Mesenchymal stem cell (in vitro differentiated cells and primary cell): ENCODE results near the gene PPP1R14B.

ENCODE experiments used
- DNase-seq: peaks from one replicate; pipeline ENCODE4 v3.0.0-alpha.2; 2013
- H2AFZ ChIP-seq: one replicate; pipeline ENCODE4 v1.6.1; 2013; ENCODE audit warnings: low read depth, mild to moderate bottlenecking, control low read depth, inconsistent platforms, low read length, moderate library complexity
- H2AK5ac ChIP-seq: 2 replicates; pipeline ENCODE4 v1.6.1; 2013; ENCODE audit warnings: low read length, moderate library complexity, mild to moderate bottlenecking, inconsistent platforms; ENCODE audit not compliant: severe bottlenecking
- H2BK120ac ChIP-seq: one replicate; pipeline ENCODE4 v1.6.1; 2013; ENCODE audit warnings: low read depth, mild to moderate bottlenecking, inconsistent platforms, low read length, moderate library complexity
- H2BK12ac ChIP-seq, 2 experiments: one replicate each; pipeline ENCODE4 v1.6.1; 2013; ENCODE audit warnings: inconsistent platforms in 2 of 2, low read length in 2 of 2, mild to moderate bottlenecking in 2 of 2, moderate library complexity in 2 of 2, control low read depth in 1 of 2
- H2BK15ac ChIP-seq: one replicate; pipeline ENCODE4 v1.6.1; 2013; ENCODE audit warnings: mild to moderate bottlenecking, low read depth, inconsistent platforms; ENCODE audit not compliant: poor library complexity, severe bottlenecking
- H2BK5ac ChIP-seq: 2 replicates; pipeline ENCODE4 v1.6.1; 2013; ENCODE audit warnings: low read depth, mild to moderate bottlenecking, low read length, control low read depth, inconsistent platforms; ENCODE audit not compliant: poor library complexity, severe bottlenecking
- H3K14ac ChIP-seq, 2 experiments: one replicate each; pipeline ENCODE4 v1.6.1; 2013; ENCODE audit warnings: inconsistent platforms in 2 of 2, low read length in 2 of 2, control low read depth in 1 of 2, mild to moderate bottlenecking in 1 of 2, moderate library complexity in 1 of 2
- H3K18ac ChIP-seq, 2 experiments: one replicate each; pipeline ENCODE4 v1.6.1; 2013; ENCODE audit warnings: inconsistent platforms in 2 of 2, low read length in 2 of 2, control low read depth in 1 of 2, low read depth in 1 of 2, mild to moderate bottlenecking in 1 of 2
- H3K23ac ChIP-seq, 2 experiments: one replicate each; pipeline ENCODE4 v1.6.1; 2013; ENCODE audit warnings: inconsistent platforms in 2 of 2, low read length in 2 of 2, mild to moderate bottlenecking in 2 of 2, moderate library complexity in 2 of 2, control low read depth in 1 of 2
- H3K27ac ChIP-seq: 2 replicates; pipeline ENCODE4 v1.5.1; 2013; ENCODE audit warnings: mild to moderate bottlenecking, moderate library complexity, low read length, control low read depth, inconsistent platforms; ENCODE audit not compliant: poor library complexity, severe bottlenecking
- H3K27me3 ChIP-seq, 2 experiments: 2 replicates each; pipeline versions ENCODE4 v1.6.1 to v1.7.0; 2013; ENCODE audit warnings: low read length in 2 of 2, mild to moderate bottlenecking in 2 of 2, moderate library complexity in 2 of 2, control low read depth in 1 of 2, inconsistent platforms in 1 of 2; ENCODE audit not compliant: control insufficient read depth in 1 of 2, insufficient read depth in 1 of 2
- H3K36me3 ChIP-seq, 2 experiments: 2 replicates each; pipeline versions ENCODE4 v1.6.1 to v1.7.0; 2013; ENCODE audit warnings: low read length in 2 of 2, control low read depth in 1 of 2, inconsistent platforms in 1 of 2, low read depth in 1 of 2, mild to moderate bottlenecking in 1 of 2; ENCODE audit not compliant: insufficient read depth in 2 of 2, control insufficient read depth in 1 of 2
- H3K4ac ChIP-seq, 2 experiments: one replicate each; pipeline ENCODE4 v1.6.1; 2013; ENCODE audit warnings: inconsistent platforms in 2 of 2, low read length in 2 of 2, mild to moderate bottlenecking in 2 of 2, moderate library complexity in 2 of 2, control low read depth in 1 of 2, low read depth in 1 of 2
- H3K4me1 ChIP-seq: 2 replicates; pipeline ENCODE4 v1.6.1; 2013; ENCODE audit warnings: low read depth, low read length, control low read depth; ENCODE audit not compliant: control insufficient read depth, insufficient read depth
- H3K4me2 ChIP-seq: 2 replicates; pipeline ENCODE4 v1.6.1; 2013; ENCODE audit warnings: low read length, mild to moderate bottlenecking, inconsistent platforms; ENCODE audit not compliant: poor library complexity, severe bottlenecking
- H3K4me3 ChIP-seq, 2 experiments: 2 replicates each; pipeline versions ENCODE4 v1.5.1 to v1.7.0; 2013; ENCODE audit warnings: low read length in 2 of 2, mild to moderate bottlenecking in 2 of 2, control low read depth in 1 of 2, low read depth in 1 of 2; ENCODE audit not compliant: insufficient read depth in 1 of 2
- H3K79me1 ChIP-seq: replicated peaks from 2 replicates; pipeline ENCODE4 v1.6.1; 2013; ENCODE audit warnings: mild to moderate bottlenecking, control low read depth, low read length, inconsistent platforms; ENCODE audit not compliant: poor library complexity, severe bottlenecking
- H3K9ac ChIP-seq: 2 replicates; pipeline ENCODE4 v1.7.0; 2013; ENCODE audit warnings: mild to moderate bottlenecking, low read length, moderate library complexity
- H3K9me3 ChIP-seq: 2 replicates; pipeline ENCODE4 v1.7.0; 2013; ENCODE audit warnings: mild to moderate bottlenecking, low read length; ENCODE audit not compliant: control insufficient read depth
- H4K8ac ChIP-seq: one replicate; pipeline ENCODE4 v1.6.1; 2013; ENCODE audit warnings: inconsistent platforms, mild to moderate bottlenecking, low read length, moderate library complexity
- H4K91ac ChIP-seq: one replicate; pipeline ENCODE4 v1.6.1; 2013; ENCODE audit warnings: mild to moderate bottlenecking, low read length, inconsistent platforms
- WGBS: methylation state at CpG from one replicate; pipeline ENCODE4 v1.1.7; 2013; ENCODE audit warnings: mixed read lengths; 5-methylcytosine and 5-hydroxymethylcytosine counted together

PPP1R14B gene

GRCh38 chr11:64207256-64208085 lies 39.3 kb downstream of the PPP1R14B start:
- Histone ChIP-seq H3K79me1 (peaks cover 12% of the 10 kb centered on the region), H4K91ac (peak overlapping the region; percentile 97), H3K27me3 (no peaks in the 10 kb centered on the region), H4K8ac (peak overlapping the region; percentile 98), H3K4me3 (peak overlapping the region in 1 of 2 experiments; percentile 65), H3K9me3 (no peaks in the 10 kb centered on the region), H2AK5ac (peak overlapping the region; percentile 54), H3K4ac (peak overlapping the region; percentile 77 to 81), H3K4me1 (peaks cover 31% of the 10 kb centered on the region), H2AFZ (peak overlapping the region; percentile 66), H2BK120ac (peak overlapping the region; percentile 77), H3K9ac (peak overlapping the region; percentile 70), H3K27ac (peak overlapping the region; percentile 62), H3K4me2 (no peak overlapping the region), H3K36me3 (peaks cover 46 to 73% of the 10 kb centered on the region in 2 experiments), H3K14ac (peak overlapping the region in 1 of 2 experiments; percentile 91), H2BK5ac (no peak overlapping the region), H2BK15ac (peak overlapping the region; percentile 87), H3K18ac (peak overlapping the region; percentile 85 to 97), H2BK12ac (peak overlapping the region; percentile 75 to 78), H3K23ac (no peak overlapping the region)
- peak; percentile 81 for DNase-seq
- WGBS = 53% methylated on average over 26 of the region's 30 CpGs

- no peaks in the 10 kb centered on the region for H3K9me3 ChIP-seq
- H2AFZ ChIP-seq = no peak within 1 kb of the TSS
- H3K27me3 ChIP-seq = no peaks in the 10 kb centered on the region
- peak within 1 kb of the TSS; percentile 85 to 97 for H3K18ac ChIP-seq
- peak within 1 kb of the TSS; percentile 64 for H2BK120ac ChIP-seq
- peak within 1 kb of the TSS; percentile 56 to 66 for H3K4ac ChIP-seq
- H3K23ac ChIP-seq = no peak within 1 kb of the TSS
- peaks cover 12% of the 10 kb centered on the region for H3K79me1 ChIP-seq
- peak within 1 kb of the TSS; percentile 87 for H2BK15ac ChIP-seq
- H2BK5ac ChIP-seq = no peak within 1 kb of the TSS
- H3K9ac ChIP-seq = peak within 1 kb of the TSS; percentile 70
- H3K4me3 ChIP-seq = peak within 1 kb of the TSS in 1 of 2 experiments; percentile 65
- peak within 1 kb of the TSS in 1 of 2 experiments; percentile 35 for H3K14ac ChIP-seq
- peak within 1 kb of the TSS; percentile 62 for H2AK5ac ChIP-seq
- peaks cover 31% of the 10 kb centered on the region for H3K4me1 ChIP-seq
- no peak for DNase-seq
- H2BK12ac ChIP-seq = peak within 1 kb of the TSS; percentile 8 to 75
- peak within 1 kb of the TSS; percentile 98 for H4K8ac ChIP-seq
- peak within 1 kb of the TSS; percentile 62 for H3K27ac ChIP-seq
- no peak within 1 kb of the TSS for H3K4me2 ChIP-seq
- peak within 1 kb of the TSS; percentile 97 for H4K91ac ChIP-seq
- WGBS = 94% methylated on average over 27 of the region's 27 CpGs
- peaks cover 47 to 69% of the 10 kb centered on the region in 2 experiments for H3K36me3 ChIP-seq
Measured at GRCh38 chr11:64206457-64207255, 40.1 kb downstream of the PPP1R14B start, which contains the start of gene FERMT3. TSS of gene FERMT3 (plus strand) at chr11:64206721. CDS start at chr11:64207365, 644 bp downstream.

GRCh38 chr11:64204464-64204989 lies 42.2 kb downstream of the PPP1R14B start:
- 67% methylated on average over 6 of the region's 7 CpGs for WGBS
- Histone ChIP-seq H3K23ac (no peak overlapping the region), H4K91ac (no peak overlapping the region), H2AK5ac (no peak overlapping the region), H3K27me3 (no peaks in the 10 kb centered on the region), H2BK15ac (no peak overlapping the region), H3K9me3 (no peaks in the 10 kb centered on the region), H3K14ac (no peak overlapping the region), H3K4ac (no peak overlapping the region), H3K27ac (no peak overlapping the region), H4K8ac (no peak overlapping the region), H3K36me3 (peaks cover 64 to 70% of the 10 kb centered on the region in 2 experiments), H3K4me3 (no peak overlapping the region), H3K9ac (no peak overlapping the region), H3K4me2 (no peak overlapping the region), H2BK12ac (no peak overlapping the region), H2BK5ac (no peak overlapping the region), H2BK120ac (peak overlapping the region; percentile 23), H3K79me1 (peaks cover 14% of the 10 kb centered on the region), H3K4me1 (peaks cover 31% of the 10 kb centered on the region), H3K18ac (no peak overlapping the region), H2AFZ (no peak overlapping the region)
- peak; percentile 92 for DNase-seq
